AG04450 (cell line): Measurements from ENCODE around the gene CNGA2. TPM values are rescaled to one million over a fixed set of nuclear protein-coding genes. Genes with fewer than 3 reads are reported as not detected.

ENCODE experiments used
- CTCF ChIA-PET: fragments of 300-600, 350-600 bp; formaldehyde crosslinking; extraction: SDS; loops from one replicate; lab custom pipeline; 2022; ENCODE audit warnings: antibody characterized with exemption, inconsistent platforms; lab: Charles Lee
- POLR2A ChIA-PET: fragments of 350-600 bp; formaldehyde crosslinking; extraction: SDS; loops from one replicate; lab custom pipeline; 2021; ENCODE audit warnings: antibody characterized with exemption, inconsistent platforms; lab: Yijun Ruan, JAX
- DNase-seq: peaks from one replicate; pipeline ENCODE4 v3.0.0-alpha.2; 2011; ENCODE audit warnings: low read depth, low spot score
- H3K27ac ChIP-seq: one replicate; pipeline ENCODE4 v1.5.1; 2012; ENCODE audit warnings: low read depth, low read length, control low read depth
- H3K27me3 ChIP-seq: one replicate; pipeline ENCODE4 v1.6.0; 2012; ENCODE audit warnings: low read length; ENCODE audit not compliant: control insufficient read depth, insufficient read depth
- H3K4me3 ChIP-seq: 2 replicates; pipeline ENCODE4 v1.5.1; 2011; ENCODE audit warnings: mild to moderate bottlenecking, low read depth, low read length, control low read depth
- H3K9me3 ChIP-seq: 2 replicates; pipeline ENCODE4 v1.5.1; 2012; ENCODE audit warnings: low read length; ENCODE audit not compliant: control insufficient read depth, insufficient read depth
- CTCF ChIP-seq: IDR thresholded peaks from 2 replicates; pipeline ENCODE4 v1.5.1; 2011; ENCODE audit warnings: low read depth, low read length, control low read depth, inconsistent platforms
- polyA minus RNA-seq: library from RNA; depleted of rRNA, polyadenylated mRNA; stranded (reverse); fragments of >200 nt; gene quantifications from 2 replicates; pipeline ENCODE4 v1.2.3, GENCODE V29; 2011; rRNA and poly(A)+ RNA removed
- polyA plus RNA-seq: library from polyadenylated mRNA; depleted of rRNA; stranded (reverse); fragments of >200 nt; gene quantifications from 2 replicates; pipeline ENCODE4 v1.2.3, GENCODE V29; 2011; rRNA removed

CNGA2 gene
- polyA plus RNA-seq (not detected in 2 replicates), polyA minus RNA-seq (not detected in 2 replicates)

GRCh38 chrX:151734446-151734845 lies at the start of gene CNGA2:
Gene CNGA2, plus strand, starts transcription at chrX:151734746. Its CDS starts 3,738 bp downstream, at chrX:151738484.
- no peaks in the 10 kb centered on the region for H3K9me3 ChIP-seq
- no peak for TF ChIP-seq CTCF
- no peak within 1 kb of the TSS for H3K27ac ChIP-seq
- ChIA-PET CTCF (no interaction called here), POLR2A (no interaction called here)
- H3K27me3 ChIP-seq, result no peaks in the 10 kb centered on the region
- no peak within 1 kb of the TSS for H3K4me3 ChIP-seq
- DNase-seq, result no peak

GRCh38 chrX:151687635-151688034 lies 46.9 kb upstream of the CNGA2 start:
- ChIA-PET CTCF (no interaction called here), POLR2A (no interaction called here)
- Histone ChIP-seq H3K27ac (no peak overlapping the region), H3K4me3 (no peak overlapping the region), H3K9me3 (no peaks in the 10 kb centered on the region), H3K27me3 (no peaks in the 10 kb centered on the region)
- no peak for TF ChIP-seq CTCF
- DNase-seq, result no peak

- no peaks in the 10 kb centered on the region for H3K9me3 ChIP-seq
- POLR2A ChIA-PET, result no interaction called here
- no peak for TF ChIP-seq CTCF
- H3K4me3 ChIP-seq, result no peak overlapping the region
- H3K27ac ChIP-seq, result no peak overlapping the region
- no peak for DNase-seq
- no peaks in the 10 kb centered on the region for H3K27me3 ChIP-seq
- CTCF ChIA-PET, result no interaction called here
These were observed 45.9 kb upstream of the CNGA2 start for GRCh38 chrX:151688695-151689094.

GRCh38 chrX:151692825-151693224 lies 41.7 kb upstream of the CNGA2 start:
- ChIA-PET POLR2A (no interaction called here), CTCF (no interaction called here)
- Histone ChIP-seq H3K27me3 (no peaks in the 10 kb centered on the region), H3K9me3 (no peaks in the 10 kb centered on the region), H3K27ac (no peak overlapping the region), H3K4me3 (no peak overlapping the region)
- TF ChIP-seq CTCF, result no peak
- DNase-seq, result no peak

GRCh38 chrX:151694121-151694520 lies 40.4 kb upstream of the CNGA2 start:
- CTCF ChIA-PET, result no interaction called here
- Histone ChIP-seq H3K27ac (no peak overlapping the region), H3K27me3 (no peaks in the 10 kb centered on the region), H3K4me3 (no peak overlapping the region), H3K9me3 (no peaks in the 10 kb centered on the region)
- POLR2A ChIA-PET, result no interaction called here
- no peak for DNase-seq
- TF ChIP-seq CTCF, result no peak
